ENCODE results near the gene CHD5.

DNA sequence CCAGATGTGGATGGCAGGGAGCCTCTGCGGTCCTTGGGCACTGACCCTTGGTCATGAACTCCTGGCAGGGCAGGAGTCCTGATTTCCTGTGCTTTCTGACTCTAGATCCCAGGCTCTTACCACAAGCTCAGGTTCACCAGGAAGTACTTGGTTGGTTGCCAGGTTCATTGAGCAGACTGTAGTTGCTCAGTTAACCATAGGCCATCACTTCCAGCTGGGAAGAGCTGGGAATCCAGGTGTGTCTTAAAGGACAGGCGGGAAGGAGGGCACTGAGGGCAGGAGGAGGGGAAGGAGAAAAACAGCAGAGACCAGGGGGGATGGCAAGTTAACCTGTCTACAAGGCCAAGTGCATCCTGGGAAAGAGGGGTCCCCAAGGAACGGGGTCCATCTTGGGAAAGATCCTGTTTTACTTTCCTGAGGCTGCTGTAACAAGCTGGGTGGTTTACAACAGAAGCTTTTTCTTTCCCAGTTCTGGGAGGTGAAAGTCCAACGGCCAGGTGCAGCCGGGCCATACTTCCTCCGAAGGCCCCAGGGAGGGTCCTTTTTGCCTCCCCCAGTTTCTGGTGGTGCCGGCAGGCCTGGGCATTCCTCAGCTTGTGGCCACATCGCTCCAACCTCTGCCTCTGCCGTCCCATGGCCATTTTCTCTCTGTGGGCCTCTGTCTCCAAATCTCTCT is 122.8 kb downstream of the CHD5 start:
- TF ChIP-seq, protein P1, sequence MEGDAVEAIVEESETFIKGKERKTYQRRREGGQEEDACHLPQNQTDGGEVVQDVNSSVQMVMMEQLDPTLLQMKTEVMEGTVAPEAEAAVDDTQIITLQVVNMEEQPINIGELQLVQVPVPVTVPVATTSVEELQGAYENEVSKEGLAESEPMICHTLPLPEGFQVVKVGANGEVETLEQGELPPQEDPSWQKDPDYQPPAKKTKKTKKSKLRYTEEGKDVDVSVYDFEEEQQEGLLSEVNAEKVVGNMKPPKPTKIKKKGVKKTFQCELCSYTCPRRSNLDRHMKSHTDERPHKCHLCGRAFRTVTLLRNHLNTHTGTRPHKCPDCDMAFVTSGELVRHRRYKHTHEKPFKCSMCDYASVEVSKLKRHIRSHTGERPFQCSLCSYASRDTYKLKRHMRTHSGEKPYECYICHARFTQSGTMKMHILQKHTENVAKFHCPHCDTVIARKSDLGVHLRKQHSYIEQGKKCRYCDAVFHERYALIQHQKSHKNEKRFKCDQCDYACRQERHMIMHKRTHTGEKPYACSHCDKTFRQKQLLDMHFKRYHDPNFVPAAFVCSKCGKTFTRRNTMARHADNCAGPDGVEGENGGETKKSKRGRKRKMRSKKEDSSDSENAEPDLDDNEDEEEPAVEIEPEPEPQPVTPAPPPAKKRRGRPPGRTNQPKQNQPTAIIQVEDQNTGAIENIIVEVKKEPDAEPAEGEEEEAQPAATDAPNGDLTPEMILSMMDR (IDR thresholded peaks at IDR 0.05), result no peak
- TF ChIP-seq EP300 (IDR thresholded peaks at IDR 0.05) (no peak), POLR2A (IDR thresholded peaks at IDR 0.05) (no peak)
